B cell (primary cell): Measurements from ENCODE around the gene TMEM219.
A peak's percentile ranks its signal among the peaks of the same experiment; 100 is the strongest.

Experiments
- EZH2 ChIP-seq: IDR thresholded peaks from 2 replicates; pipeline ENCODE4 v1.6.1; 2012; ENCODE audit warnings: borderline replicate concordance, low read depth, mild to moderate bottlenecking, moderate library complexity, low read length; ENCODE audit not compliant: insufficient read depth, poor library complexity, severe bottlenecking
- TF ChIP-seq, protein P1 (sequence below): fragments of 200-600 bp; IDR thresholded peaks from one replicate; pipeline ENCODE4 v1.8.0; 2022; ENCODE audit warnings: antibody characterized with exemption, mild to moderate bottlenecking

DNA sequence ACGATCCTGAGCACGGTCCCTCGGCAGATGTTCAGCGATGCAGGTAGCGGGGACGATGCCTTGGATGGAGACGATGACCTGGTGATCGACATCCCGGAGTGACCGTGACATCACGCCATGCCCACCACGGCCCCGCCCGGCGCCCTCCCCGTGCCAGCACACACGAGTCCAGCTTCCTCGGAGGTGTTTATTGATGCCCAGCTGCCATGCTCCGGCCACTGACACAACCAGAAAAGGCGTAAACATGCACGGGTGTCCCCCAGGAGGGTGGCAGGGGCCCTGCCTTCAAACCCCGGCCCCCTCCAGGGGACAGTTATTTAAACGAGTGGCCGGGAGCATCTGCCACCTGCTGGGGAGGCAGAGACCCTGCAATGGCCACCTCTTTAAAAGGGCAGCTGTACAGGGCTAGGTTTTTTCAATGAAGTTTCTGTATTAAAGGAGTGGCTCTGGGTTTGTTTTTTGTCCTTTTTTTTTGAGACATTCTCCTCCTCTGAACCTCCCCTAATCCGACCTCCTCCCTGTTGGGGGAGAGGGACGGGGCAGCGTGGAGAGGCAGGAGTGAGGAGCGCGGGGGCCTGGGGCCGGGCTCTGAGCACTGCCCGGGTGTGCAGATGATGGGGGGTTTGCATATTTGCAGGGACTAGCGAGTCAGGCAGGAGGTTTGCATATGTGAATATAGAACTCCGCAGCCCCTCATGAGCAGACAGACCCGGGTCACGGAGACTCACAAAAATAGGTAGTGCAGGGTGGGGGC is 43.6 kb downstream of the TMEM219 start:
- TF ChIP-seq, protein P1, sequence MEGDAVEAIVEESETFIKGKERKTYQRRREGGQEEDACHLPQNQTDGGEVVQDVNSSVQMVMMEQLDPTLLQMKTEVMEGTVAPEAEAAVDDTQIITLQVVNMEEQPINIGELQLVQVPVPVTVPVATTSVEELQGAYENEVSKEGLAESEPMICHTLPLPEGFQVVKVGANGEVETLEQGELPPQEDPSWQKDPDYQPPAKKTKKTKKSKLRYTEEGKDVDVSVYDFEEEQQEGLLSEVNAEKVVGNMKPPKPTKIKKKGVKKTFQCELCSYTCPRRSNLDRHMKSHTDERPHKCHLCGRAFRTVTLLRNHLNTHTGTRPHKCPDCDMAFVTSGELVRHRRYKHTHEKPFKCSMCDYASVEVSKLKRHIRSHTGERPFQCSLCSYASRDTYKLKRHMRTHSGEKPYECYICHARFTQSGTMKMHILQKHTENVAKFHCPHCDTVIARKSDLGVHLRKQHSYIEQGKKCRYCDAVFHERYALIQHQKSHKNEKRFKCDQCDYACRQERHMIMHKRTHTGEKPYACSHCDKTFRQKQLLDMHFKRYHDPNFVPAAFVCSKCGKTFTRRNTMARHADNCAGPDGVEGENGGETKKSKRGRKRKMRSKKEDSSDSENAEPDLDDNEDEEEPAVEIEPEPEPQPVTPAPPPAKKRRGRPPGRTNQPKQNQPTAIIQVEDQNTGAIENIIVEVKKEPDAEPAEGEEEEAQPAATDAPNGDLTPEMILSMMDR = peak; percentile 80
- no peak for TF ChIP-seq EZH2
